ENCODE data around the gene MINDY1.

Gene MINDY1

DNA sequence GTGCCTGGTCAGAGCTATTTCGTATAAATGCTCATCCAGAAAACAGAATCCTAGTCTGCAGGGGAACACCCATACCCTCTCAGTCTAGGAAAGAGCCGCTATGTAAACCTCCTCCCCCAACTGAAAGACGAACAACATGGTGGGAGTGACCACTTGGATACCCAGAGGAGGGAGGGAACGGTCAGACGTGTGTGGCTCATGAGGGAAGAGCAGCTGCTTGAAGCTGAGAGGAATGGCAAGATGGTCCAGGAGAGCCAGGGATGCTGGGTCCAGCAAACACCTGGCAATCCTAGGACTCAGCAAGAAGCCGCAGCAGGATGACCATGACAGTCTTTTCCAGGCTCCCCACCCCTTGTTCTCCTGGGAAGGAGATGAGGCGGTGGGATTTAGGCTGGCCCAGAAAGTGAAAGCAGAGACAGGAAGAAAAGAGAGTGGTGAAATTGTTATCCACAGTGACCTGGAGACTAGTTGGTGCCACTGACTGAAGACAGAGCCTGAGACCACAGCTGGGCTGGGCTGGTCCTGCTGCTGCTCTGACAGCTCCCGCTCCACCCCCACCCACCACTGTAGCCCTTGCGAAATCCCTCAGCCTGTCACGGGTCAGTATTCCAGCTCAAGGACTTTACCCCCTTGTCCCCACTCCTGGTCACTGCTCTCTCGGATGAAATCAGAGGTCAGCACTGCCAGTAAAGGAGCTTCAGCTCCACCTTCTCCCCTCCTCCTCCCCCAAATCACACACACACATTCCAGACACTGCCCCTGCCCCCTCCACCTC lies 35.7 kb downstream of the MINDY1 start:
- Mint-ChIP-seq H3K27ac (peak overlapping the region; percentile 88 to 93 (median 92)), H3K9me3 (no peaks in the 10 kb centered on the region), H3K36me3 (ENCODE audit: low read depth) (peaks cover 30% of the 10 kb centered on the region), H3K27me3 (ENCODE audit: low read depth) (no peaks in the 10 kb centered on the region), H3K4me3 (peak overlapping the region; percentile 88 to 90 (median 90)), H3K4me1 (peaks cover 36% of the 10 kb centered on the region)
- TF ChIP-seq, protein P1, sequence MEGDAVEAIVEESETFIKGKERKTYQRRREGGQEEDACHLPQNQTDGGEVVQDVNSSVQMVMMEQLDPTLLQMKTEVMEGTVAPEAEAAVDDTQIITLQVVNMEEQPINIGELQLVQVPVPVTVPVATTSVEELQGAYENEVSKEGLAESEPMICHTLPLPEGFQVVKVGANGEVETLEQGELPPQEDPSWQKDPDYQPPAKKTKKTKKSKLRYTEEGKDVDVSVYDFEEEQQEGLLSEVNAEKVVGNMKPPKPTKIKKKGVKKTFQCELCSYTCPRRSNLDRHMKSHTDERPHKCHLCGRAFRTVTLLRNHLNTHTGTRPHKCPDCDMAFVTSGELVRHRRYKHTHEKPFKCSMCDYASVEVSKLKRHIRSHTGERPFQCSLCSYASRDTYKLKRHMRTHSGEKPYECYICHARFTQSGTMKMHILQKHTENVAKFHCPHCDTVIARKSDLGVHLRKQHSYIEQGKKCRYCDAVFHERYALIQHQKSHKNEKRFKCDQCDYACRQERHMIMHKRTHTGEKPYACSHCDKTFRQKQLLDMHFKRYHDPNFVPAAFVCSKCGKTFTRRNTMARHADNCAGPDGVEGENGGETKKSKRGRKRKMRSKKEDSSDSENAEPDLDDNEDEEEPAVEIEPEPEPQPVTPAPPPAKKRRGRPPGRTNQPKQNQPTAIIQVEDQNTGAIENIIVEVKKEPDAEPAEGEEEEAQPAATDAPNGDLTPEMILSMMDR (IDR thresholded peaks at IDR 0.05; ENCODE audit: unreplicated experiment in 3 of 3), result no peak

DNA sequence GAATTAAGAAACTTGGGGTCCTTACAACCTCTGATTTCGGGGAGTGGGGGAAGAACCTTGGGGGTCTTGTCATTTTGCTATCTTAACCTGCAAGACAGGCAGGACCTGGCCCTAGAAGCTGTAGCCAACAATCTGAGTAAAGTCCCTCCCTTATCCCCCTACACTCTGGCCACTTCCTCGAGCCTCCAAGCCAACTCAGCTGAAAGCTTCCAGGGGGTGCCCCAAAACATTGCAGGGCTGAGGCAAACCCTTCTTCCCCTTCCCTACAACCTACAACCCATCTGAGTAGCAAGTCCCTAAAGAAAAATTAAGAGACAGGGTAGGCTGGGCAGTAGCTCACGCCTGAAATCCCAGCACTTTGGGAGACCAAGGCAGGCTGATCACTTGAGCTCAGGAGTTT lies 37.1 kb downstream of the MINDY1 start:
- Mint-ChIP-seq H3K27ac (peak overlapping the region in 1 of 3 experiments; percentile 57), H3K36me3 (ENCODE audit: low read depth) (peaks cover 41% of the 10 kb centered on the region), H3K4me3 (no peak overlapping the region), H3K9me3 (no peaks in the 10 kb centered on the region), H3K4me1 (peaks cover 36% of the 10 kb centered on the region), H3K27me3 (ENCODE audit: low read depth) (no peaks in the 10 kb centered on the region)
- TF ChIP-seq, protein P1 (IDR thresholded peaks at IDR 0.05; ENCODE audit: unreplicated experiment in 3 of 3), result no peak

DNA sequence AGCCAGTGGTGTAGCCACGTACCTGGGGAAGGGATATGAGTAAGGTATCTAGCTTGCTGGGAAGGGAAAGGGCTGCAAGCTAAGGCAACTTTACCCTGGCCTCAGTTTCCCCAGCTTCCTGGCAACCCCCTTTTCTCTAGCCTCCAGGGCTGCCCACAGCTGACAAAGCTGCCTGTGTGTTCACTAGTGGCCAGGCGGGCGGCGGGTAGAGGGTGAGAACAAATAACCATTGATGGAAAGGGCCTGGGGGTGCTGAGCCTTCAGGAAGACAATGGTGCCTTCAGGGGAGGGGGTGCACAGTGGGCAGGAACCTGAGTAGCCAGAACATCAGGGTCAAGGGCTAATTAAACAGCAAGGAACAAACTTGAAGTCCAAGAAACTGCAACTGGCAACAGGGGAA lies 38.2 kb downstream of the MINDY1 start:
- H3K4me1 Mint-ChIP-seq, result peaks cover 35% of the 10 kb centered on the region
- H3K4me3 Mint-ChIP-seq, result no peak overlapping the region
- peak overlapping the region in 1 of 3 experiments; percentile 62 for H3K27ac Mint-ChIP-seq
- TF ChIP-seq, protein P1 (IDR thresholded peaks at IDR 0.05; ENCODE audit: unreplicated experiment in 3 of 3), result no peak
- no peaks in the 10 kb centered on the region for H3K9me3 Mint-ChIP-seq
- H3K27me3 Mint-ChIP-seq (ENCODE audit: low read depth), result no peaks in the 10 kb centered on the region
- H3K36me3 Mint-ChIP-seq (ENCODE audit: low read depth), result peaks cover 52% of the 10 kb centered on the region

DNA sequence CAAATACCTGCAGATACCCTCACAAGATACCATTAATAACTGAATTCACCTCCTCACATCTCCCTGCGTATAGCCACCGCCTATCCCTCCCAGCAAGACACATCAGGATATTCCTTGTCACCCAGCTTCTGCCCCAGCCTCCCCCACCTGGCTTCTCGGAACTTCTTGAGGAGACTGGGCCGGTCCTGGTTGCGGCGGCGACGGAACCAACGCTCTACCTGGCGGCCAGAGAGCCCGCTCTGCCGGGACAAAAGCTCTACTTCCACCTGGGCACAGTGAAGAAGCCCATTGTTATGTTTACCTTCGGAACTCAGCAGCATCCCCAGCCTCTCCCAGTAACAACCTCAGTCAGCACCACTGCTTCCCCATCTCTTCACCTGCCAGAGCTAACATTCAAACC lies 38.8 kb downstream of the MINDY1 start:
- Mint-ChIP-seq H3K27ac (peak overlapping the region; percentile 35 to 54 (median 45)), H3K4me3 (no peak overlapping the region), H3K36me3 (ENCODE audit: low read depth) (peaks cover 58% of the 10 kb centered on the region), H3K4me1 (peaks cover 30% of the 10 kb centered on the region), H3K9me3 (no peaks in the 10 kb centered on the region), H3K27me3 (ENCODE audit: low read depth) (no peaks in the 10 kb centered on the region)
- TF ChIP-seq, protein P1 (IDR thresholded peaks at IDR 0.05; ENCODE audit: unreplicated experiment in 3 of 3), result no peak

DNA sequence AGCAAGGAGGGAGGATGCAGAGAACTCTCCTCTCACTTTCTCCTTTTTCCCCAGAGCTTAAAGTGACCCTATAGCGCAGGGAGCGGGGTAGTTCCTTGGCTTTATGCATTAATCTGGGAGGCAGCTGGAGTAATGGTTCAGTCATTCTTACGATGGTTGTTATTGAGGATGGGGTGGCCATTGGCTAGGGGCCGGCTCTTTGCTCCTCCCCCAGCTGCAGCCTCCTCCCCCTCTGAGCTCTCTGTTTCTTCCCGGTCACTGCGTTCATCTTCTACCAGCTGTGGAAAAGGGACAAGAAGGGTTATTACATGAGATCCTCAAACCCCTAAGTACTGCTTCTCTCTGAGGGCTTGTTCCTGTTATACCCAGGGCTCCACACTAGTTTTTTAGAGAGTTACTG lies 40.7 kb downstream of the MINDY1 start:
- Mint-ChIP-seq H3K9me3 (no peaks in the 10 kb centered on the region), H3K36me3 (ENCODE audit: low read depth) (peaks cover 75% of the 10 kb centered on the region), H3K4me3 (no peak overlapping the region), H3K27me3 (ENCODE audit: low read depth) (no peaks in the 10 kb centered on the region), H3K27ac (no peak overlapping the region), H3K4me1 (peaks cover 11% of the 10 kb centered on the region)
- TF ChIP-seq, protein P1 (IDR thresholded peaks at IDR 0.05; ENCODE audit: unreplicated experiment in 3 of 3), result no peak

DNA sequence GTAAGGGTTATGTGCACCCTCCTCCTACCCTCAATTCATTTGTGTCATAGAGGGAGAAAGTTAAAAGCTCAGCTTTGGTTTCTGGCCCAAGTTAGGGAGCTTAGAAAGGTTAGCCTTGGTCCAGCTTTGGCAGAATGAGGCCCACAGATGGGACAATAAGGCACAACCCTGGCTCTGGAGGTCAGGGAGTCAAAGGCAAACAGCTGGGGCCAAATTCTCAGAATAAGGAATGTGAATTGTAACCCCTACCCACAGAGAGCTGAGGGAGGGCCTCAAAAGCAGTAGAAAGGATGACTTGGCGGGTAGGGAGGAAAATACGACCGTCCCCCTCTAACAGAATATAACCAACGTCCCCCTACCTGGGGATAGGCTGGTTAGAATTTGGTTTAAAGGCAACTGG lies 41.1 kb downstream of the MINDY1 start:
- TF ChIP-seq, protein P1 (IDR thresholded peaks at IDR 0.05; ENCODE audit: unreplicated experiment in 3 of 3), result no peak
- Mint-ChIP-seq H3K4me3 (no peak overlapping the region), H3K27ac (peak overlapping the region in 1 of 3 experiments; percentile 25), H3K9me3 (no peaks in the 10 kb centered on the region), H3K36me3 (ENCODE audit: low read depth) (peaks cover 79% of the 10 kb centered on the region), H3K4me1 (peaks cover 7% of the 10 kb centered on the region), H3K27me3 (ENCODE audit: low read depth) (no peaks in the 10 kb centered on the region)
